Hypothalamus (tissue), 51 donors: ENCODE measurements around the gene NT5C1B.

Source experiments
- DNase-seq, 51 donors: peaks; one replicate each; lab custom pipeline; 2025; lab: John Stamatoyannopoulos, UW

The NT5C1B gene

GRCh38 chr2:18552351-18553077, 36.9 kb downstream of the NT5C1B start:
- DNase-seq = no peak

DNA sequence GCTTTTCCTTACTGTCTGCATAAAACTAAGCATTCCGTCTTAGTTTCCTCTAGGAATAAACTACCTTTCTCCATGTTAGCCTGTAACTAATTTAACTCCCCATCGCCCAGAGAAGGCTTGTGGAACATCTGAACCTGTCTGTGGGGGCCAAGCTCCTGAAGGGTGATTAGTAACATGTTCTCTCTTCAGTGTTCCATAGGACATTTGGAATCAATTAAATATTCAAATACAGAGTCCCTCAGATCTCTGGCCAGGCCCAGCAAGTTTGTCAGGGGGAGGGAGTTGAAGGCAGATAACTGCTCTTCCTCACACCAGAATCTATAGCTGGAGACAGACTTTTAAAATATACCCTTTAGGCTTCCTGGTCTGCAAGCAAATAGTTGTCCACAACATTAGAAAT, 37.7 kb downstream of the NT5C1B start:
- no peak for DNase-seq

- DNase-seq = no peak
These were observed 38.2 kb downstream of the NT5C1B start for GRCh38 chr2:18551169-18551568.

DNA sequence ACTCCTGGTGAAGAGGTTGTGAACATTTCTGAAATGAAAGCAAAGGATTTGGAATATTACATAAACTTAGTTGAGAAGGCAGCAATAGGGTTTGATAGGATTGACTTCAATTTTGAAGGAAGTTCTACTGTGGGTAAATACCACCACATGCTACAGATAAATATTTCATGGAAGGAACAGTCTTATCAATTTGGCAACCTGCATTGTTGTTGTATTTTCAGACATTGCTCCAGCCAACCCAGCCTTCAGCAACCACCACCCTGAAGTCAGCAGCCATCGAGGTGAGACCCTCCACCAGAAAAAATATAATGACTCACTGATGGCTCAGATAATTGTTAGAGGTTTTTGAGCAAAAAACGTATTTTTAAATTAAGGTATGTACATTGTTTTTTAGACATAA, 38.9 kb downstream of the NT5C1B start:
- no peak for DNase-seq

- DNase-seq = no peak
These were observed 40.3 kb downstream of the NT5C1B start for GRCh38 chr2:18549083-18549482.

GRCh38 chr2:18548621-18549020, 40.7 kb downstream of the NT5C1B start:
- DNase-seq = no peak

GRCh38 chr2:18546567-18546966, 42.8 kb downstream of the NT5C1B start:
- DNase-seq = no peak

GRCh38 chr2:18545384-18545783, 44.0 kb downstream of the NT5C1B start:
- DNase-seq = no peak

- DNase-seq = no peak
These were observed 45.2 kb downstream of the NT5C1B start for GRCh38 chr2:18544171-18544570.

GRCh38 chr2:18540872-18541271, 48.5 kb downstream of the NT5C1B start:
- no peak for DNase-seq

DNA sequence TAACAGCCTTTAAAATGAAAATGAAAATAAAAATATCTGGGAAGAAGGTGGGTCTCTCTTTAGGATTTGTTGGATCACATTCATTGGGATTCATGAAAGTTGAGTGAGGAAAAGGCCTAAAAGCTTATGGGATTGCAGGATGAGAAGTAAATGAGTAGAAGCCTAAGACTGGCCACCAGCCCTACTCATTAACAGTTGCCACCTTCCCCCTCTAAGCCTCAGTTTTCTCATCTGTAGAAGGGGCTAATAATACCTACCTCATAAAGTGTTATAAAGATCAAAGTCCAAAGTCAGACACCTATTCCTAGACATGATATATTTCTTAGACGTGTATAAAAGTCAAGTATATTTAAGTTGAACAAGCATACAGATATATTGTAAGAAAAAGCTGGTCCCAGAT, 52.7 kb downstream of the NT5C1B start:
- no peak for DNase-seq

GRCh38 chr2:18536100-18536499, 53.3 kb downstream of the NT5C1B start:
- DNase-seq = no peak

DNA sequence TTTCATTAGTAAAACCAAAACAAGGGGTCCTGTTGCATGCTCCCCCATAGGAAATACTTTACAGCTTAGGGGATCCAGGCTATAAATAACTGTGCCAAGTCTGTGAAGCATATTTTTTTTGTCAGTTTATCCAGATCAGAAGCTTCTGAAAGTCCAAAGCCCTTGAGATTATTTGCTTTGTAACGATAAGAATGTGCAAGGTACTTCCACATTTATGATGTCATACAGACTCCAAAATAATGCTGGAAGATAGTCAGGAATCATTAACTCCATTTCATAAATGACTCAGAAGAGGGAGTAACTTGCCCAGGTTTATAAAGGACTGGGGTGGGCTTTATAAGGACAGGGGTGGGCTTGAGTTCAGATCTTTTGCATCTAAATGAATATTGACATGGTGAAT, 58.2 kb downstream of the NT5C1B start:
- no peak for DNase-seq

DNA sequence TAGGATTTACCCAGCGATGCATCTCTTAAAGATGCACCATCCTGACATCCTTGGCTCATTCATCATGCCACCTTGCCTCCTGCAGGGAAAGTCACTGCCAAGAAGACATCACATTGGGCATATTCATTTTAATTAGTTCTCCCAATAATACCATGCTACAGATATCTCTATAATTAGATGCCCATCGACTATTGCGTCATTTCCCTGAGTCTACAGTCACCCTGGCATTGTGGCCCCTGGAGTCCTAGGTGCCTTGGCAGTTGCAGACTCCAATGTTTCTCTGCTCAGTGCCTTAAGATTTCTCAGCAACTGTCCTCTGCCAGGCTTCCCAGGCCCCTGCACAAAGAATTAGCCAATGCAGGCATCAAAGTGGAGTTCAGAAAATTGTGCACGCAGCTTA, 61.5 kb downstream of the NT5C1B start:
- DNase-seq = no peak

DNA sequence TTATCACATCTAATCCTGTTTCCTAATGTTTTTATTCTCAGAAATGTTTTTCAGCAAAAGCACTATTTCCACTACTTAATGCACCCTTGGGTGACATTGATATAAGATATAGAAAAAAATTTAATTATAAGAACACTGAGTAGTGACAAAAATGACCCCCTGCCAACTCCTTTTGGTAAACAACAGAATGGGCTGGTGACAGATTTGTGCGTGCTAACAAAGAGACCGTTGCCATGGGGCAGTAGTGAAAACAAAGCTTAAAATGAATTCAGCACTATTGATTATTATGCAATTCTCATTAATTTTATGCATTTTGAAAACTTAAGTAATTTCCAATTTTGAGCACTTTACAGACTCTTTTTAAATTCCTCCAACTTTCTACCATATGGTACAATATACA, 62.0 kb downstream of the NT5C1B start:
- no peak for DNase-seq

GRCh38 chr2:18526429-18526828, 62.9 kb downstream of the NT5C1B start:
- DNase-seq = no peak

DNA sequence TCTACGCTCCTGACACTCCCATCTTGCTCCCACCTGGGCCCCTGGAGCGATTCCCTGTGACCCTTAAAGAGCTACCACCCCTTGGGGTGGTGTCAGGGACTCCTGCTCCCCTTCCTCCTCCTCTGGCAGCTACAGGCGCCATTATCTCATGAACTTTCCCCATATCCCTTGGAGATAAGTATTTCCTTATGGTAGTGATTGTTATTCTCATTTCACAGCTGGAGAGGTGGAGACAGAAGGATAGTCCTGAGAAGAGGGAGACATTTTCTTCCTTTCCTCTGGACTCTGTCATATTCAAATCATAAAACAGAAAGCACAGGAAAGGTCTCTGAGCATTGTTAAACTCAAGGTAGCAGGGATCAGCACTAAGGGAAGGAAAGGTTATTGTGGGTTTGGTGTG, 63.5 kb downstream of the NT5C1B start:
- DNase-seq = no peak

- no peak for DNase-seq
These were observed 64.1 kb downstream of the NT5C1B start for GRCh38 chr2:18525236-18525635.

DNA sequence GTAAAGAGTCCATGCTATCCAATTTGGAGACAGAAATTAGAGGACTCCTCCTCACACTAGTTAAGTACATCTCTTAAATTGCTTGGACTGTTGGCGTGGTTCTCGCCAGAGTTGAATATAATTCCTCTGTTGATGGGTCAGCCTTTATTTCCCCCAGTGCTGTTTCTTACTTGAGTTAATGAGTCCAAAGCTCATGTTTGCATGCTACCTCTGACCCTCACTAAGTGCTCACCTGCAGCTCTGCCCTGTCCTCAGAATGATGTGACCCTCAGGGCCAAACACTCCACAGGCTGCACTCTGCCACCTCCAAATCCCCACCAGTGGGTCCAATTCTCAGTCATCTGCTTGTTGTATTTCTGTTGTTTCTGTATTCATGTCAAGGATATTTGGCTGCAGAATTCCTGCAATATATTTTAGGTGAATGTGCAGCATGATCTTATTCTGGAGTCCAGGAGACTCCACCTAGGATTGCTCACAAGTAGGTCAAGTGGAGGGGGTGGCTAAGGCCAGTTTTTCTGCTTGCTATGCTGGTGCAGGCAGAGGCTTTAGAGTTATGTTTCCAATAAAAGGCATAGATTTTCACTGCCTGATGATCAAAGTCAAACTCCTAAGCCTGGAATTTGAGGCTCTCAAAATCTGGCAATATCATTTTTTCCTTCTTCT, 66.8 kb downstream of the NT5C1B start:
- DNase-seq = no peak

GRCh38 chr2:18520451-18521425, 68.6 kb downstream of the NT5C1B start:
- peak in 50 of 51 donors; percentile 7 to 86 (median 50) for DNase-seq

DNA sequence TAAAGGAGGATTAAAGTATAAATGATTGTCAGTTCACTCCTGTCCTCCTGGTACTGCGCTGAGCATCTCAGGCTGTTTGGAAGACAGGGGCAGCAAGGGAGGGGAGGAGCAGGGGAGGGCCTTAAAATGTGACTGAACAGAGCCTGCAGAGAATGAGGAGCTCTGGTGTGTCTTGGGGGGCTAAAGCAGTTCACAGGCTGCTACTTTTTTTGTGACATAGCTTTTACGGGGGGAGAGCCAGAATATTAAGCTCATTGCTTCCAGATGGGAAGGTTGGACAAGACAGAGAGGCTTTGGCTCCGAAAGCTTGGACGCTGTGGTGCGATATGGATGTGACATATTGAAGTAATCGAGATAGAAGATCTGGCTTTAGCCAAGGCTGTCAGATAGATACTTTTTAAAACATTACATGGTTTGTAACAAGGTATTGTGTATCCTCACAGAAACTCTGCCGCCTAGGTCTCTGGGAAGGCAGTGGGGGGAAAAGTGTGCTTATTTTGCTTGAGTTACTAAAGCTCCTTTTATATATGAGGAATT, 69.4 kb downstream of the NT5C1B start:
- DNase-seq = no peak
